GM13976 (cell line): ENCODE results near the gene TM4SF4.

ENCODE experiments used
- DNase-seq: peaks from one replicate; pipeline ENCODE4 v3.0.0; 2012; ENCODE audit warnings: low spot score
- CTCF ChIP-seq: IDR thresholded peaks from 2 replicates; pipeline ENCODE4 v1.5.1; 2012; ENCODE audit warnings: borderline replicate concordance, mild to moderate bottlenecking; ENCODE audit not compliant: insufficient read depth; ENCODE audit errors: extremely low read depth, missing control alignments, control extremely low read depth
- in situ Hi-C: fragments of 300-500 bp; cut with MboI; formaldehyde crosslinking; loops from one replicate; pipeline ENCODE4 v1.12.0; 2022; ENCODE audit warnings: low sequenced_read_pairs, mixed read lengths, inconsistent platforms; ENCODE audit not compliant: unreplicated experiment

Gene TM4SF4

GRCh38 chr3:149462051-149462450 is 12.4 kb upstream of the TM4SF4 start:
- TF ChIP-seq CTCF = no peak
- DNase-seq = no peak
- in situ Hi-C loops = no loop called here

GRCh38 chr3:149462581-149463011 is 11.9 kb upstream of the TM4SF4 start:
- no peak for DNase-seq
- in situ Hi-C loops = no loop called here
- TF ChIP-seq CTCF = no peak

GRCh38 chr3:149463921-149464320 is 10.6 kb upstream of the TM4SF4 start:
- DNase-seq = no peak
- TF ChIP-seq CTCF = no peak
- in situ Hi-C loops = no loop called here

GRCh38 chr3:149464542-149465328 is 9.8 kb upstream of the TM4SF4 start:
- TF ChIP-seq CTCF = no peak
- no peak for DNase-seq
- in situ Hi-C loops = no loop called here

- DNase-seq = no peak
- no peak for TF ChIP-seq CTCF
- in situ Hi-C loops = no loop called here
Observed at GRCh38 chr3:149465351-149465883, 9.1 kb upstream of the TM4SF4 start.

GRCh38 chr3:149466192-149466591 is 8.3 kb upstream of the TM4SF4 start:
- no peak for TF ChIP-seq CTCF
- DNase-seq = no peak
- in situ Hi-C loops = no loop called here
